NCI-H2029 treated with DMSO at 0.1 percent for 48 hours (cell line): ENCODE results near the gene GNAQ.

Source experiments
- DNase-seq: peaks from one replicate; lab custom pipeline; 2025; lab: John Stamatoyannopoulos, UW

GNAQ gene

GRCh38 chr9:77944556-77945243 lies 86.9 kb downstream of the GNAQ start:
- no peak for DNase-seq

GRCh38 chr9:77943057-77943456 lies 88.6 kb downstream of the GNAQ start:
- DNase-seq, result no peak

GRCh38 chr9:77939149-77939668 lies 92.4 kb downstream of the GNAQ start:
- DNase-seq, result no peak

- no peak for DNase-seq
Measured at GRCh38 chr9:77938163-77938562, 93.4 kb downstream of the GNAQ start.

- no peak for DNase-seq
Measured at GRCh38 chr9:77935974-77936373, 95.6 kb downstream of the GNAQ start.

GRCh38 chr9:77935211-77935610 lies 96.4 kb downstream of the GNAQ start:
- no peak for DNase-seq

GRCh38 chr9:77933976-77934375 lies 97.6 kb downstream of the GNAQ start:
- no peak for DNase-seq

- DNase-seq, result no peak
Measured at GRCh38 chr9:77933019-77933418, 98.6 kb downstream of the GNAQ start.

- no peak for DNase-seq
Measured at GRCh38 chr9:77929942-77930341, 101.7 kb downstream of the GNAQ start.

- DNase-seq, result no peak
Measured at GRCh38 chr9:77927265-77927664, 104.3 kb downstream of the GNAQ start.

GRCh38 chr9:77926371-77926878 lies 105.2 kb downstream of the GNAQ start:
- DNase-seq, result no peak

GRCh38 chr9:77922591-77922990 lies 109.0 kb downstream of the GNAQ start:
- no peak for DNase-seq

- DNase-seq, result no peak
Measured at GRCh38 chr9:77917800-77918199, 113.8 kb downstream of the GNAQ start.

- DNase-seq, result no peak
Measured at GRCh38 chr9:77916820-77917219, 114.8 kb downstream of the GNAQ start.

- no peak for DNase-seq
Measured at GRCh38 chr9:77916410-77916819, 115.2 kb downstream of the GNAQ start.

- DNase-seq, result no peak
Measured at GRCh38 chr9:77915744-77916143, 115.9 kb downstream of the GNAQ start.

- no peak for DNase-seq
Measured at GRCh38 chr9:77912895-77913693, 118.5 kb downstream of the GNAQ start.

- no peak for DNase-seq
Measured at GRCh38 chr9:77911928-77912327, 119.7 kb downstream of the GNAQ start.

GRCh38 chr9:77910194-77910621 lies 121.4 kb downstream of the GNAQ start:
- DNase-seq, result no peak

- no peak for DNase-seq
Measured at GRCh38 chr9:77909306-77909705, 122.3 kb downstream of the GNAQ start.

GRCh38 chr9:77908293-77908692 lies 123.3 kb downstream of the GNAQ start:
- DNase-seq, result no peak

- DNase-seq, result no peak
Measured at GRCh38 chr9:77907585-77907984, 124.0 kb downstream of the GNAQ start.

- no peak for DNase-seq
Measured at GRCh38 chr9:77906991-77907390, 124.6 kb downstream of the GNAQ start.
